Natural killer cell (primary cell): ENCODE data around the gene ZNF768. TPM values are rescaled to one million over a fixed set of nuclear protein-coding genes. Genes with fewer than 3 reads are reported as not detected.
A peak's percentile ranks its signal among the peaks of the same experiment; 100 is the strongest.

Experiments
- ATAC-seq, 3 donors: fragments of 150-1000 bp in 2 of 3; fragments of 200-7000 bp in 1 of 3; cut with Tn5 transposase; 1 replicate in 1 of 3; 2 replicates in 2 of 3; pipeline ENCODE4 v1.10.0; 2021; ENCODE audit warnings: mild to moderate bottlenecking in 2 of 3, moderate library complexity in 2 of 3
- DNase-seq, 2 donors: peaks; one replicate each; pipeline versions ENCODE4 v3.0.0 to v3.0.0-alpha.2; 2013 to 2021; ENCODE audit warnings: mixed read lengths in 1 of 2
- H3K27ac ChIP-seq: one replicate; pipeline ENCODE4 v1.5.1; 2013; ENCODE audit warnings: mild to moderate bottlenecking, low read length
- H3K27me3 ChIP-seq: one replicate; pipeline ENCODE4 v1.6.1; 2013; ENCODE audit warnings: low read length; ENCODE audit not compliant: control insufficient read depth, insufficient read depth
- H3K36me3 ChIP-seq: one replicate; pipeline ENCODE4 v1.6.1; 2013; ENCODE audit warnings: low read length; ENCODE audit not compliant: control insufficient read depth, insufficient read depth
- H3K4me1 ChIP-seq: one replicate; pipeline ENCODE4 v1.6.1; 2013; ENCODE audit warnings: low read length; ENCODE audit not compliant: control insufficient read depth, insufficient read depth
- H3K4me3 ChIP-seq: one replicate; pipeline ENCODE4 v1.5.1; 2013; ENCODE audit warnings: low read length
- H3K9me3 ChIP-seq: one replicate; pipeline ENCODE4 v1.6.1; 2013; ENCODE audit warnings: low read length; ENCODE audit not compliant: control insufficient read depth, insufficient read depth
- H3K27ac Mint-ChIP-seq, 2 donors: one replicate each; pipeline ENCODE4 v1.8.0; 2022; ENCODE audit warnings: mild to moderate bottlenecking in 2 of 2, mixed read lengths in 2 of 2, moderate library complexity in 1 of 2
- H3K27me3 Mint-ChIP-seq, 2 donors: one replicate each; pipeline ENCODE4 v1.8.0; 2022; ENCODE audit warnings: low read depth in 2 of 2, mixed read lengths in 2 of 2
- H3K36me3 Mint-ChIP-seq: one replicate; pipeline ENCODE4 v1.8.0; 2022; ENCODE audit warnings: mixed read lengths
- H3K4me1 Mint-ChIP-seq, 2 donors: one replicate each; pipeline ENCODE4 v1.8.0; 2022; ENCODE audit warnings: mixed read lengths in 2 of 2
- H3K4me3 Mint-ChIP-seq: one replicate; pipeline ENCODE4 v1.8.0; 2022; ENCODE audit warnings: mild to moderate bottlenecking, moderate library complexity, mixed read lengths
- H3K9me3 Mint-ChIP-seq, 2 donors: one replicate each; pipeline ENCODE4 v1.8.0; 2022; ENCODE audit warnings: mixed read lengths in 2 of 2
- CTCF ChIP-seq: fragments of 200-600 bp; IDR thresholded peaks from one replicate; pipeline ENCODE4 v1.8.0; 2022; ENCODE audit warnings: antibody characterized with exemption
- WGBS: methylation state at CpG from one replicate; pipeline ENCODE4 v1.1.7; 2013; ENCODE audit warnings: missing lambda C conversion rate; ENCODE audit not compliant: insufficient coverage; 5-methylcytosine and 5-hydroxymethylcytosine counted together
- intact Hi-C: fragments of 100-400 bp; cut with micrococcal nuclease; formaldehyde crosslinking; loops from one replicate; pipeline ENCODE4 v1.14.2; 2022
- total RNA-seq, 4 donors: library from RNA; stranded (reverse); fragments of 120-200 nt in 1 of 4; gene quantifications; one replicate each; pipeline versions ENCODE4 v1.2.3 to v1.2.4, GENCODE V29; 2013 to 2022

ZNF768 gene
- total RNA-seq, 3 donors from 2014 or later (not counting 1 experiment from before 2014, with no cell fraction given), result 3.3 to 7.2 (median 5.6) TPM

DNA sequence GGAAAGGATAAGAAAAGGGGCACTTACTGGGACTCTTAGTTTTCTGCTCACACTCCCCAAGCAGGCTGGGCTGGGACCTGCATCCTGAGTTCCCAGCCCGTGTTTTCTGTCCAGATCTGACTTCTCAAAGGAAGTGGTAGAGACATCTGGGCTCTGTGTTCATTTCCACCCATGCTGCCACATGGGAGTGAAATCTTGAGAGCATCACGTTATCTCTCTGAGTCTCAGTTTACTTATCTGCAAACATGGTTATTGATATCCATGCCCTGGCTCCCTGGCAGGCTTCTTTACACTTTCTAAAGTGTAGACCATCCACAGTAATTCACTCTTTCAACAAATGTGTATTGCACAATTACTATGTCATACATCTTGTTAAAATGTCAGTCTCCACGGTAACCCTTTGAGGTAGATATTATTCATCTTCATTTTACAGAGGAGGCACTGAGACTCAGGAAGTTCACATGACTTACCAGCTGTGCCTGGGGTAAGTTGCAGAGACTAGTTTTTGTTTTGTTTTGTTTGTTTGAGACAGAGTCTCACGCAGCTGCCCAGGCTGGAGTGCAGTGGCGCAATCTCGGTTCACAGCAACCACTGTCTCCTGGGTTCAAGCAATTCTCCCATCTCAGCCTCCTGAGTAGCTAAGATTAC is 41.7 kb upstream of the ZNF768 start:
- H3K9me3 Mint-ChIP-seq, result no peaks in the 10 kb centered on the region
- no peak overlapping the region for H3K4me3 ChIP-seq
- no peaks in the 10 kb centered on the region for H3K36me3 Mint-ChIP-seq
- WGBS, result 16% methylated on average over 6 of the region's 6 CpGs
- intact Hi-C loops, result no loop called here
- H3K4me3 Mint-ChIP-seq, result peak overlapping the region; percentile 50
- peaks cover 20 to 27% of the 10 kb centered on the region in 2 donors for H3K4me1 Mint-ChIP-seq
- DNase-seq (peak in 1 of 2 donors; percentile 83), ATAC-seq (peak; percentile 36 to 56 (median 43))
- no peaks in the 10 kb centered on the region for H3K27me3 Mint-ChIP-seq
- H3K27me3 ChIP-seq, result no peaks in the 10 kb centered on the region
- H3K9me3 ChIP-seq, result no peaks in the 10 kb centered on the region
- H3K36me3 ChIP-seq, result no peaks in the 10 kb centered on the region
- no peak for TF ChIP-seq CTCF
- H3K27ac Mint-ChIP-seq, result peak overlapping the region; percentile 90 to 94
- H3K4me1 ChIP-seq, result peaks cover 42% of the 10 kb centered on the region
- H3K27ac ChIP-seq, result peak overlapping the region; percentile 84

DNA sequence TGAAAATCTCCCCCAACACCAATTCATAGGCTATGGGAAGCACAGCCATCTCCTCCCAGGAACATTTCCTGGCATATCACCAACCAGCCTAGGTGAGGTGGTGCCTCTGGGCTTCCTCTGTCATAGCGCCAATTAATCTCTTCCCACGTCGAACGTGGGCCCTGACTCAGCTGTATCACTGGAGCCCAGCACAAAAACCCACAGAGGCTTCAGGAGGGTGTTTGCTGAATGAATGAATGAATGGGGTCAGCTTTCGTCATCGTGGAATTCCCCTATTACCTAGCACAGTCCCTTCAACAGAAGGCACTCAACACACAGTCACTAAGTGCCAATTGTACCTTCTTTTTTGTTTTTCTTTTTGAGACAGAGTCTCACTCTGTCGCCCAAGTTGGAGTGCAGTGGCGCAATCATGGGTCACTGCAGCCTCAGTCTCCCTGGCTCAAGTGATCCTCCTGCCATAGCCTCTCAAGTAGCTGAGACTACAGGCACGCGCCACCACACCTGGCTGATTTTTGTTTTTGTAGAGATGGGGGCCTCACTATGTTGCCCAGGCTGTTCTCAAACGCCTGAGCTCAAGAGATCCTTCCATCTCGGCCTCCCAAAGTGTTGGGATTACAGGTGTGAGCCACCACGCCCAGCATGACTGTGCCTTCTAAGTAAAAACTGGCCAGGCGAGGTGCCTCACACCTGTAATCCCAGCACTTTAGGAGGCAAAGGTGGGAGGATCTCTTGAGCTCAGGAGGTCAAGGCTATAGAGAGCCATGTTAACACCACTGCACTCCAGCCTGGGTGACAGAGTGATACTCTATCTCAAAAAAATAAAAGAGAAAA is 41.0 kb upstream of the ZNF768 start:
- 77% methylated on average over 13 of the region's 14 CpGs for WGBS
- TF ChIP-seq CTCF, result no peak
- peak in 1 of 3 donors; percentile 0 for ATAC-seq
- Histone ChIP-seq H3K4me3 (no peak overlapping the region), H3K9me3 (no peaks in the 10 kb centered on the region), H3K36me3 (no peaks in the 10 kb centered on the region), H3K4me1 (peaks cover 37% of the 10 kb centered on the region), H3K27me3 (no peaks in the 10 kb centered on the region), H3K27ac (peak overlapping the region; percentile 84)
- peak in 1 of 2 donors; percentile 84 for DNase-seq
- H3K9me3 Mint-ChIP-seq, result no peaks in the 10 kb centered on the region
- H3K27ac Mint-ChIP-seq, result peak overlapping the region; percentile 90 to 94
- H3K4me3 Mint-ChIP-seq, result no peak overlapping the region
- no peaks in the 10 kb centered on the region for H3K36me3 Mint-ChIP-seq
- peaks cover 19 to 25% of the 10 kb centered on the region in 2 donors for H3K4me1 Mint-ChIP-seq
- intact Hi-C loops, result no loop called here
- no peaks in the 10 kb centered on the region for H3K27me3 Mint-ChIP-seq

DNA sequence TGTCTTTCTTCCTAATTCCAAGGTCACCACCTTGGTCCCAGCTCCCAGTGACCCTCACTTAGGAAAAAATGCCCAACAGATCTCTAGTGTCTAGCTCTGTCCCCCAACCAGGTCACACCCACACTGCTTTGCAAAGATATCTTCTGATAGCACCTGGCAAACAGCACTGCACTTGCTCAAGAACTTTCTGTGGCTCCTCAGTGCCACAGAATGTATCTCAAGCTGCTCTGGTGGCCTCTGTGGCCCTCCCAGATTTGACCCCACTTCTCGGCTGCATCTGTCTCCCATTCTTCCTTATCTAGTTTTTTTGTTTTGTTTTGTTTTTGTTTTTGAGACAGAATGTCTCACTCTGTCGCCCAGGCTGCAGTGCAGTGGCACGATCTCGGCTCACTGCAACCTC is 40.2 kb upstream of the ZNF768 start:
- Histone ChIP-seq H3K36me3 (no peaks in the 10 kb centered on the region), H3K4me3 (no peak overlapping the region), H3K9me3 (no peaks in the 10 kb centered on the region), H3K27me3 (no peaks in the 10 kb centered on the region), H3K4me1 (peaks cover 39% of the 10 kb centered on the region), H3K27ac (no peak overlapping the region)
- H3K27ac Mint-ChIP-seq, result peak overlapping the region in 1 of 2 donors; percentile 94
- 92% methylated on average over 4 of the region's 4 CpGs for WGBS
- no peak for TF ChIP-seq CTCF
- no peaks in the 10 kb centered on the region for H3K9me3 Mint-ChIP-seq
- ATAC-seq (no peak), DNase-seq (no peak)
- H3K27me3 Mint-ChIP-seq, result peaks cover 0 to under 1% of the 10 kb centered on the region in 2 donors
- peaks cover 16 to 18% of the 10 kb centered on the region in 2 donors for H3K4me1 Mint-ChIP-seq
- H3K4me3 Mint-ChIP-seq, result no peak overlapping the region
- H3K36me3 Mint-ChIP-seq, result no peaks in the 10 kb centered on the region
- intact Hi-C loops, result no loop called here
